SU-DHL-6 (cell line): ENCODE data around the gene EID2B.

ENCODE experiments used
- EZH2phosphoT487 ChIP-seq: fragments of 200-600 bp; sonication (generic), shearing (Covaris generic); conservative IDR thresholded peaks from 2 replicates; pipeline ENCODE4 v1.6.1; 2018; ENCODE audit warnings: mild to moderate bottlenecking, antibody characterized with exemption, low read length, moderate library complexity, mixed read lengths
- TF ChIP-seq, protein P1 (sequence below): fragments of 200-600 bp; sonication (generic); IDR thresholded peaks from one replicate; pipeline ENCODE4 v1.5.1; 2017; ENCODE audit warnings: antibody characterized with exemption, mild to moderate bottlenecking, low read length, moderate library complexity; ENCODE audit not compliant: insufficient read depth, poor library complexity, severe bottlenecking

DNA sequence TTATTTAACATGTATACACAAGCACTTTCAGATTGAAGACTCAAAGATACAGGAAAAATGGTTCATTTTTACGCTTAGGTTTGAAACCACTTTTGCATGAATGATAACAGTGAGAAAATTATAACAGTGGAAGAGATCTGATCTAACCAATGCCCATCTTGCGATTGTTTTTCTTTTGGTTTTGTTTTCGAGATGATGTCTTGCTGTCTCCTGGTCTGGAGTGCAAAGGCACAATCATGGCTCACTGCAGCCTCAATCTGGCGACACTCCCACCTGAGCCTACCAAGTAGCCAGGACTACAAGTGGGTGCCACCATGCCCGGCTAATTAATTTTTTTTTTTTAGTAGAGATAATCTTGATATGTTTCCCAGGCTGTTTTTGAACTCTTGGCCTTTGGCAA, 17.5 kb upstream of the EID2B start:
- TF ChIP-seq, protein P1, sequence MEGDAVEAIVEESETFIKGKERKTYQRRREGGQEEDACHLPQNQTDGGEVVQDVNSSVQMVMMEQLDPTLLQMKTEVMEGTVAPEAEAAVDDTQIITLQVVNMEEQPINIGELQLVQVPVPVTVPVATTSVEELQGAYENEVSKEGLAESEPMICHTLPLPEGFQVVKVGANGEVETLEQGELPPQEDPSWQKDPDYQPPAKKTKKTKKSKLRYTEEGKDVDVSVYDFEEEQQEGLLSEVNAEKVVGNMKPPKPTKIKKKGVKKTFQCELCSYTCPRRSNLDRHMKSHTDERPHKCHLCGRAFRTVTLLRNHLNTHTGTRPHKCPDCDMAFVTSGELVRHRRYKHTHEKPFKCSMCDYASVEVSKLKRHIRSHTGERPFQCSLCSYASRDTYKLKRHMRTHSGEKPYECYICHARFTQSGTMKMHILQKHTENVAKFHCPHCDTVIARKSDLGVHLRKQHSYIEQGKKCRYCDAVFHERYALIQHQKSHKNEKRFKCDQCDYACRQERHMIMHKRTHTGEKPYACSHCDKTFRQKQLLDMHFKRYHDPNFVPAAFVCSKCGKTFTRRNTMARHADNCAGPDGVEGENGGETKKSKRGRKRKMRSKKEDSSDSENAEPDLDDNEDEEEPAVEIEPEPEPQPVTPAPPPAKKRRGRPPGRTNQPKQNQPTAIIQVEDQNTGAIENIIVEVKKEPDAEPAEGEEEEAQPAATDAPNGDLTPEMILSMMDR = no peak
- no peak for TF ChIP-seq EZH2phosphoT487
